Mesenteric fat pad (tissue), 1 donor: ENCODE measurements around the gene SPTLC2. TPM values are rescaled to one million over a fixed set of nuclear protein-coding genes. Genes with fewer than 3 reads are reported as not detected.

Source experiments
- DNase-seq: peaks from one replicate; pipeline ENCODE4 v3.0.0-alpha.2; 2020; ENCODE audit warnings: low spot score
- total RNA-seq: library from RNA; stranded (reverse); fragmentation: NEBNext Ultra II Directional; extraction: Animal tissue kit (Norgen Biotek cat#: 25700); gene quantifications from one replicate; pipeline ENCODE4 v1.2.1, GENCODE V29; 2021
- donor health status: DM: yes; HTN: yes; CAD: no.

Gene SPTLC2
- total RNA-seq, 1 donor from 2014 or later = 75.2 TPM

GRCh38 chr14:77625360-77625759 lies 8.9 kb upstream of the SPTLC2 start:
- DNase-seq = no peak

GRCh38 chr14:77623201-77623600 lies 6.8 kb upstream of the SPTLC2 start:
- DNase-seq = no peak

- no peak for DNase-seq
Observed at GRCh38 chr14:77622366-77622961, 6.0 kb upstream of the SPTLC2 start.

GRCh38 chr14:77620222-77620870 lies 3.9 kb upstream of the SPTLC2 start:
- no peak for DNase-seq

- no peak for DNase-seq
Observed at GRCh38 chr14:77618381-77618970, 2.0 kb upstream of the SPTLC2 start.

- DNase-seq = no peak
Observed at GRCh38 chr14:77616133-77616453, 344 bp downstream of the SPTLC2 start.

GRCh38 chr14:77615361-77616132 lies 890 bp downstream of the SPTLC2 start:
- DNase-seq = no peak

GRCh38 chr14:77613201-77613600 lies 3.2 kb downstream of the SPTLC2 start:
- no peak for DNase-seq

- DNase-seq = no peak
Observed at GRCh38 chr14:77612011-77612620, 4.3 kb downstream of the SPTLC2 start.

GRCh38 chr14:77610553-77610952 lies 5.9 kb downstream of the SPTLC2 start:
- no peak for DNase-seq

- no peak for DNase-seq
Observed at GRCh38 chr14:77609922-77610321, 6.5 kb downstream of the SPTLC2 start.

GRCh38 chr14:77607741-77608302 lies 8.6 kb downstream of the SPTLC2 start:
- DNase-seq = no peak

- no peak for DNase-seq
Observed at GRCh38 chr14:77605392-77605972, 11.0 kb downstream of the SPTLC2 start.

GRCh38 chr14:77603654-77604255 lies 12.7 kb downstream of the SPTLC2 start:
- no peak for DNase-seq

- DNase-seq = no peak
Observed at GRCh38 chr14:77603031-77603430, 13.4 kb downstream of the SPTLC2 start.

- DNase-seq = no peak
Observed at GRCh38 chr14:77601846-77602619, 14.4 kb downstream of the SPTLC2 start.

GRCh38 chr14:77599889-77600288 lies 16.5 kb downstream of the SPTLC2 start:
- no peak for DNase-seq

GRCh38 chr14:77598366-77599070 lies 17.9 kb downstream of the SPTLC2 start:
- no peak for DNase-seq

GRCh38 chr14:77593501-77593961 lies 22.9 kb downstream of the SPTLC2 start:
- DNase-seq = no peak
